Trophoblast cell (in vitro differentiated cells and primary cell): ENCODE measurements around the gene SLC35D2.

ENCODE experiments used
- DNase-seq, 2 donors: peaks; one replicate each; pipeline ENCODE4 v3.0.0-alpha.2; 2016
- H2AFZ ChIP-seq: 2 replicates; pipeline ENCODE4 v1.6.1; 2013; ENCODE audit warnings: low read length, moderate library complexity, mild to moderate bottlenecking; ENCODE audit not compliant: insufficient read depth, poor library complexity
- H2AK5ac ChIP-seq: 2 replicates; pipeline ENCODE4 v1.6.1; 2013; ENCODE audit warnings: mild to moderate bottlenecking, low read length
- H2BK120ac ChIP-seq: 2 replicates; pipeline ENCODE4 v1.6.1; 2013; ENCODE audit warnings: low read length, mild to moderate bottlenecking, moderate library complexity; ENCODE audit not compliant: insufficient read depth, poor library complexity
- H2BK12ac ChIP-seq: 2 replicates; pipeline ENCODE4 v1.6.1; 2013; ENCODE audit warnings: mild to moderate bottlenecking, low read length, moderate library complexity
- H2BK5ac ChIP-seq: 2 replicates; pipeline ENCODE4 v1.6.1; 2013; ENCODE audit warnings: low read length, low read depth, moderate library complexity, mild to moderate bottlenecking; ENCODE audit not compliant: poor library complexity
- H3K14ac ChIP-seq: 2 replicates; pipeline ENCODE4 v1.6.1; 2013; ENCODE audit warnings: mild to moderate bottlenecking, low read length
- H3K18ac ChIP-seq: 2 replicates; pipeline ENCODE4 v1.6.1; 2013; ENCODE audit warnings: mild to moderate bottlenecking, low read length
- H3K23ac ChIP-seq: 2 replicates; pipeline ENCODE4 v1.6.1; 2013; ENCODE audit warnings: low read length
- H3K27ac ChIP-seq: 2 replicates; pipeline ENCODE4 v1.5.1; 2013; ENCODE audit warnings: low read depth, mild to moderate bottlenecking, inconsistent platforms, low read length, moderate library complexity
- H3K27me3 ChIP-seq: 2 replicates; pipeline ENCODE4 v1.6.1; 2013; ENCODE audit warnings: inconsistent platforms, mild to moderate bottlenecking, low read length, moderate library complexity; ENCODE audit not compliant: insufficient read depth
- H3K36me3 ChIP-seq, 2 experiments: 1 replicate in 1 of 2; 2 replicates in 1 of 2; pipeline ENCODE4 v1.6.1; 2013; ENCODE audit warnings: low read length in 2 of 2, mild to moderate bottlenecking in 2 of 2, moderate library complexity in 1 of 2; ENCODE audit not compliant: insufficient read depth in 2 of 2, control insufficient read depth in 1 of 2
- H3K4ac ChIP-seq: 2 replicates; pipeline ENCODE4 v1.6.1; 2013; ENCODE audit warnings: low read depth, mild to moderate bottlenecking, low read length, moderate library complexity
- H3K4me1 ChIP-seq, 2 experiments: 1 replicate in 1 of 2; 2 replicates in 1 of 2; pipeline ENCODE4 v1.6.1; 2013; ENCODE audit warnings: low read length in 2 of 2, mild to moderate bottlenecking in 2 of 2, moderate library complexity in 1 of 2; ENCODE audit not compliant: insufficient read depth in 2 of 2, control insufficient read depth in 1 of 2
- H3K4me2 ChIP-seq: 2 replicates; pipeline ENCODE4 v1.6.1; 2013; ENCODE audit warnings: inconsistent platforms, mild to moderate bottlenecking, low read length, moderate library complexity
- H3K4me3 ChIP-seq: 2 replicates; pipeline ENCODE4 v1.5.1; 2013; ENCODE audit warnings: mild to moderate bottlenecking, low read depth, low read length, inconsistent platforms
- H3K79me1 ChIP-seq: one replicate; pipeline ENCODE4 v1.6.1; 2013; ENCODE audit warnings: low read length
- H3K79me2 ChIP-seq: 2 replicates; pipeline ENCODE4 v1.6.1; 2013; ENCODE audit warnings: low read length, mild to moderate bottlenecking; ENCODE audit not compliant: control insufficient read depth, insufficient read depth, poor library complexity
- H3K9ac ChIP-seq: 2 replicates; pipeline ENCODE4 v1.6.1; 2013; ENCODE audit warnings: mild to moderate bottlenecking, low read length
- H3K9me3 ChIP-seq: 2 replicates; pipeline ENCODE4 v1.6.1; 2013; ENCODE audit warnings: low read depth, mild to moderate bottlenecking, control low read depth, inconsistent platforms, low read length; ENCODE audit not compliant: insufficient read depth
- H4K12ac ChIP-seq: 2 replicates; pipeline ENCODE4 v1.6.1; 2013; ENCODE audit warnings: low read depth, mild to moderate bottlenecking, low read length, moderate library complexity
- H4K8ac ChIP-seq: 2 replicates; pipeline ENCODE4 v1.6.1; 2013; ENCODE audit warnings: low read depth, mild to moderate bottlenecking, low read length, moderate library complexity
- H4K91ac ChIP-seq: one replicate; pipeline ENCODE4 v1.6.1; 2013; ENCODE audit warnings: low read depth, mild to moderate bottlenecking, low read length, moderate library complexity
- WGBS: extraction: QIAGEN DNeasy Blood & Tissue Kit; methylation state at CpG from one replicate; pipeline ENCODE4 v1.1.7; 2013; ENCODE audit warnings: missing lambda C conversion rate; ENCODE audit not compliant: insufficient read length, insufficient coverage; ENCODE audit errors: extremely low coverage; 5-methylcytosine and 5-hydroxymethylcytosine counted together

SLC35D2 gene

DNA sequence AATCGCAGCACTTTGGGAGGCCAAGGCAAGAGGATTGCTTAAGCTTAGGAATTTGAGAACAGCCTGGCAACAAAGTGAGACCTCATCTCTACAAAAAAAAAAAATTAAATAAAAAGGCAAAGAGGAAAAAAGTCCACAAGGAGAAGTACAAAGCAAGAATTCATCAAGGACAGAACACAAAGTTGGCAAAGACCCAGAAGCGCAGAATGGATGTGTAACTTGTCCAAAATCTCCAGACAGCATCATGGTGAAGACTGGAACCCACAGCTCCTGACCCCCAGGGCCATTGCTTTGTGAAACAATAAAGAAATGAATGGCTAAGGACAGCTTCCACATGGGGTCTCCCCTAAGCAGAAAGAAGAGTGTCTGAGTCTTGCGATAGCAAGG, 89.4 kb downstream of the SLC35D2 start:
- DNase-seq = no peak
- no peak overlapping the region for H4K12ac ChIP-seq
- H3K9me3 ChIP-seq = peaks cover 3% of the 10 kb centered on the region
- no peaks in the 10 kb centered on the region for H3K36me3 ChIP-seq
- no peak overlapping the region for H3K4ac ChIP-seq
- no peak overlapping the region for H3K4me2 ChIP-seq
- H3K23ac ChIP-seq = no peak overlapping the region
- WGBS = no CpG with 5 or more reads among the region's 3 CpGs
- no peak overlapping the region for H2BK5ac ChIP-seq
- no peak overlapping the region for H3K27ac ChIP-seq
- H2AFZ ChIP-seq = no peak overlapping the region
- H3K79me2 ChIP-seq = no peaks in the 10 kb centered on the region
- no peak overlapping the region for H3K9ac ChIP-seq
- H3K4me1 ChIP-seq = no peaks in the 10 kb centered on the region
- no peaks in the 10 kb centered on the region for H3K79me1 ChIP-seq
- no peak overlapping the region for H3K18ac ChIP-seq
- no peak overlapping the region for H2AK5ac ChIP-seq
- no peak overlapping the region for H2BK12ac ChIP-seq
- H3K4me3 ChIP-seq = no peak overlapping the region
- H4K8ac ChIP-seq = no peak overlapping the region
- no peak overlapping the region for H2BK120ac ChIP-seq
- no peak overlapping the region for H3K14ac ChIP-seq
- H3K27me3 ChIP-seq = no peaks in the 10 kb centered on the region
- H4K91ac ChIP-seq = no peak overlapping the region

DNA sequence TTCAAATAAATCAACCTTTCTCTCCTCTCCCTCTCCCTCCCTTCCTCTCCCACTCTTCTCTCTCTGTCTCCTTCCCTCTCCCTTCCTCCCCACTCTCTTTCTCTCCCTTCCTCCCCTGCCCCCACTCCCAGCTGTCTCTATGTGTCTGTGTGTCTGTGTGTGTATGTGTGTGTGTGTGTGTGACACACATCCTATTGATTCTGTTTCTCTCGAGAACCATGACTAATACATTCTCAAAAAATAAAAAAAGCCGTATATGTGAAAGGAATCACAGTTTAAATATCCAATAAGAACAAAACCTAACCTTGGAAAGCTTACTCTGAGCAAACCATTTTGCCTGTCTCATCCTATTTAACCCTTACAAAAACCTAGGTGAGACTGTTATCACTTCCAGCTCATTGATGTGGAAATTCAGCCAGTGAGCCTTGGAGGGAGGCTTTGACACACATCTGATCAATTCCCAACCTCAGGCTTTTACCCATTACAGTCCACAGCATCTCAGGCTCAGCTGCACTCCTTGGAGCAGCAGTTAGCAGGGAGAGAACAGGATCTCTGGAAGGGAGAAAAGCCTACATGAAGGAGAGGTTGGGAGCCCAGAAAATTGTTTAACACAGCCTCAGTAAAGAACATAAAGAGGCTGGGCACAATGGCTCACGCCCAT, 89.9 kb downstream of the SLC35D2 start:
- DNase-seq = no peak
- Histone ChIP-seq H3K36me3 (no peaks in the 10 kb centered on the region), H3K9ac (no peak overlapping the region), H4K91ac (no peak overlapping the region), H3K27me3 (no peaks in the 10 kb centered on the region), H3K18ac (no peak overlapping the region), H2BK120ac (no peak overlapping the region), H3K4me2 (no peak overlapping the region), H2BK5ac (no peak overlapping the region), H2BK12ac (no peak overlapping the region), H3K4me3 (no peak overlapping the region), H3K9me3 (peaks cover 3% of the 10 kb centered on the region), H3K4ac (no peak overlapping the region), H2AK5ac (no peak overlapping the region), H3K79me2 (no peaks in the 10 kb centered on the region), H3K14ac (no peak overlapping the region), H2AFZ (no peak overlapping the region), H4K12ac (no peak overlapping the region), H3K79me1 (no peaks in the 10 kb centered on the region), H3K23ac (no peak overlapping the region), H3K27ac (no peak overlapping the region), H3K4me1 (no peaks in the 10 kb centered on the region), H4K8ac (no peak overlapping the region)
- no CpG with 5 or more reads among the region's 3 CpGs for WGBS

DNA sequence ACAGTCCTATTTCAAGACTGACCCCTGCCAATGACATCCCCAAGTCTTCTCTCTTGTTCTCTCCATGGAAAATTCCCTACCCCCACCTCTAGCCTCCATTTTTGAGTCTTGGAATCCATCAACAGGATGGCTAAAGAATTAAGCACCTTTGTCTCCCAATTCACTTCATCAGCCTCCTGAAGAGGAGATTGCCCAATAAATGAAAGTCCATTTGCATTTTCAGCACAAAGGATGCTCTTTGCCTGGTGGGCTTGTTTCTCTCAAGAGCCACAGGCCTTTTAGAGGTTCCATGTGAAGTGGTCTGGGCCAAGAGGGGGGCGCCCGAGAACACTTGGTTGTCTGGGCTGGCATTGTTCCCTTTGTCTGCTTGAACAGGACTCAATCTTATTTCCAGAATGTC, 94.1 kb downstream of the SLC35D2 start:
- no peak for DNase-seq
- H2AK5ac ChIP-seq = no peak overlapping the region
- H3K18ac ChIP-seq = no peak overlapping the region
- WGBS = no CpG with 5 or more reads among the region's 2 CpGs
- no peaks in the 10 kb centered on the region for H3K4me1 ChIP-seq
- H3K4ac ChIP-seq = no peak overlapping the region
- H3K27ac ChIP-seq = no peak overlapping the region
- no peak overlapping the region for H2AFZ ChIP-seq
- H3K4me2 ChIP-seq = no peak overlapping the region
- no peak overlapping the region for H2BK120ac ChIP-seq
- no peaks in the 10 kb centered on the region for H3K79me1 ChIP-seq
- no peak overlapping the region for H2BK12ac ChIP-seq
- no peaks in the 10 kb centered on the region for H3K27me3 ChIP-seq
- no peak overlapping the region for H2BK5ac ChIP-seq
- H4K8ac ChIP-seq = no peak overlapping the region
- no peak overlapping the region for H3K14ac ChIP-seq
- H3K9me3 ChIP-seq = peaks cover 3% of the 10 kb centered on the region
- H3K79me2 ChIP-seq = no peaks in the 10 kb centered on the region
- no peak overlapping the region for H4K12ac ChIP-seq
- H3K4me3 ChIP-seq = no peak overlapping the region
- no peak overlapping the region for H4K91ac ChIP-seq
- no peak overlapping the region for H3K23ac ChIP-seq
- H3K36me3 ChIP-seq = no peaks in the 10 kb centered on the region
- no peak overlapping the region for H3K9ac ChIP-seq

DNA sequence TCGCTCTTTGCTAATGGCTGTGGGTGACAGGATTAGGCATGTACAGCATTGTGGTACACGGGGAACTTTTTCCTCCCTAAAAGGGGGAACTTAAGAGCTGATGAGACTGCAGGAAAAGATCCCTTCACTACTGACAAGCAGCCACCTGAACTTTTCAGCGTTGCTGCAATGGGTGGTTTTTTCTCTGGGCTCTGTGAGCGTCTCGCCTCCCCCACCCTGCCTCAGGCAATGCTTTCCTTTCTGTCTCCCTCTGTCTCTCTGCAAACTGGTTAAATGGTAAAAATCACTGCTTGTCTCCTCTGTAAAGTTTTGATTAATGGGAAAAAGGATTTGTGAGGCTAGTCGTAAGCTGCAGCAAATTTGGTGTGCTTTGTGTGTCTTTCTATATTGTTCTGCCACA, 101.9 kb downstream of the SLC35D2 start:
- H3K23ac ChIP-seq = no peak overlapping the region
- H3K9me3 ChIP-seq = no peaks in the 10 kb centered on the region
- peak overlapping the region; percentile 79 for H3K14ac ChIP-seq
- peak in 1 of 2 donors; percentile 17 for DNase-seq
- no peak overlapping the region for H3K4me3 ChIP-seq
- no peak overlapping the region for H3K4ac ChIP-seq
- no peaks in the 10 kb centered on the region for H3K27me3 ChIP-seq
- H3K79me2 ChIP-seq = no peaks in the 10 kb centered on the region
- H3K36me3 ChIP-seq = no peaks in the 10 kb centered on the region
- peak overlapping the region; percentile 77 for H3K27ac ChIP-seq
- peak overlapping the region; percentile 99 for H2BK12ac ChIP-seq
- H3K18ac ChIP-seq = peak overlapping the region; percentile 65
- peak overlapping the region; percentile 18 for H4K12ac ChIP-seq
- no peak overlapping the region for H2AK5ac ChIP-seq
- peak overlapping the region; percentile 24 for H3K4me2 ChIP-seq
- peaks cover 18% of the 10 kb centered on the region for H3K79me1 ChIP-seq
- H2BK5ac ChIP-seq = peak overlapping the region; percentile 95
- peaks cover 15% of the 10 kb centered on the region in 2 experiments for H3K4me1 ChIP-seq
- H4K8ac ChIP-seq = peak overlapping the region; percentile 73
- no peak overlapping the region for H3K9ac ChIP-seq
- WGBS = no CpG with 5 or more reads among the region's 6 CpGs
- H4K91ac ChIP-seq = peak overlapping the region; percentile 94
- peak overlapping the region; percentile 35 for H2AFZ ChIP-seq
- H2BK120ac ChIP-seq = peak overlapping the region; percentile 94
